AG04450 (cell line): ENCODE measurements around the gene FRMPD2. TPM values are rescaled to one million over a fixed set of nuclear protein-coding genes. Genes with fewer than 3 reads are reported as not detected.
"Not testable (repeated sequence)": the region's sequence is repeated elsewhere in the genome, so short reads cannot be mapped to it uniquely, and the experiment has no call there.

Experiments used
- CTCF ChIA-PET: fragments of 300-600, 350-600 bp; formaldehyde crosslinking; extraction: SDS; loops from one replicate; lab custom pipeline; 2022; ENCODE audit warnings: antibody characterized with exemption, inconsistent platforms; lab: Charles Lee
- POLR2A ChIA-PET: fragments of 350-600 bp; formaldehyde crosslinking; extraction: SDS; loops from one replicate; lab custom pipeline; 2021; ENCODE audit warnings: antibody characterized with exemption, inconsistent platforms; lab: Yijun Ruan, JAX
- DNase-seq: peaks from one replicate; pipeline ENCODE4 v3.0.0-alpha.2; 2011; ENCODE audit warnings: low read depth, low spot score
- H3K27ac ChIP-seq: one replicate; pipeline ENCODE4 v1.5.1; 2012; ENCODE audit warnings: low read depth, low read length, control low read depth
- H3K27me3 ChIP-seq: one replicate; pipeline ENCODE4 v1.6.0; 2012; ENCODE audit warnings: low read length; ENCODE audit not compliant: control insufficient read depth, insufficient read depth
- H3K4me3 ChIP-seq: 2 replicates; pipeline ENCODE4 v1.5.1; 2011; ENCODE audit warnings: mild to moderate bottlenecking, low read depth, low read length, control low read depth
- H3K9me3 ChIP-seq: 2 replicates; pipeline ENCODE4 v1.5.1; 2012; ENCODE audit warnings: low read length; ENCODE audit not compliant: control insufficient read depth, insufficient read depth
- CTCF ChIP-seq: IDR thresholded peaks from 2 replicates; pipeline ENCODE4 v1.5.1; 2011; ENCODE audit warnings: low read depth, low read length, control low read depth, inconsistent platforms
- polyA plus RNA-seq: library from polyadenylated mRNA; depleted of rRNA; stranded (reverse); fragments of >200 nt; gene quantifications from 2 replicates; pipeline ENCODE4 v1.2.3, GENCODE V29; 2011

Gene FRMPD2
- polyA plus RNA-seq, 1 experiment: not detected

DNA sequence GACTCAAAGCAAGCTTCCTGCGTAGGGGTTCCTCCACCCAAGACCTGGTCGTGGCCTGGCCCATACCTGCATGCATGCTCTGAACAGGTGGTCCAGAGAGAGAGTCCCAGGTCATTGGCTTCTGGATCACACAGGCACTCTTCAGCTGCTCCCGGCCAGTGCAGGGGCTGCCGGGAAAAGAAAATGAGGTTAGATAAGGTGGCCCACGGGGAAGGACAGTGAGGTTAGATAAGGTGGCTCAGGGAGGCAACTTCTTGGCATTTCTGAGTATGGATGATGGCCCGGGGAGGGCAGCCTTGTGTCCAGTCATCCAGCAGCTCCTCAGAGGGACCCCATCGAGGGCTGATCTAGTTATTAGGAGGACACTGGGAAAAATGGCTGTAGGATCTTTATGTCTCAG is 87.4 kb downstream of the FRMPD2 start:
- DNase-seq: no peak
- CTCF ChIA-PET: no interaction called here
- POLR2A ChIA-PET: no interaction called here
- no peaks in the 10 kb centered on the region for H3K9me3 ChIP-seq
- no peak overlapping the region for H3K27ac ChIP-seq
- H3K4me3 ChIP-seq: no peak overlapping the region
- no peak for TF ChIP-seq CTCF
- H3K27me3 ChIP-seq: peaks cover 9% of the 10 kb centered on the region

DNA sequence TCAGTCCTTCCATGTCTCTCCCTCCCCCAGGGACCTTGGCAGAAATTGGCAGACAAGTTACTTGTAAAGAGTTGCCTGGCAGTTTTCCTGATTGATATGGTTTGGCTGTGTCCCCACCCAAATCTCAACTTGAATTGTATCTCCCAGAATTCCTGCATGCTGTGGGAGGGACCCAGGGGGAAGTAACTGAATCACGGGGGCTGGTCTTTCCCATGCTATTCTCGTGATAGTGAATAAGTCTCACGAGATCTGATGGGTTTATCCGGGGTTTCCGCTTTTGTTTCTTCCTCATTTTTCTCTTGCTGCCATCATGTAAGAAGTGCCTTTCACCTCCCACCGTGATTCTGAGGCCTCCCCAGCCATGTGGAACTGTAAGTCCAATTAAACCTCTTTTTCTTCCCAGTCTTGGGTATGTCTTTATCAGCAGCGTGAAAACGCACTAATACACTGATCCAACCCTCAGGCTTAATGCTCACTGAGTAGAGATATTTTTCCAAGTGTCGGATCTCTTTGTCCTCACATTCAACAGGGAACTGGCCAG is 88.2 kb downstream of the FRMPD2 start:
- H3K4me3 ChIP-seq, DNase-seq, H3K9me3 ChIP-seq, POLR2A ChIA-PET, H3K27me3 ChIP-seq, CTCF ChIA-PET, H3K27ac ChIP-seq: not testable (repeated sequence)

GRCh38 chr10:48184224-48184623 is 90.3 kb downstream of the FRMPD2 start:
- CTCF ChIA-PET: no interaction called here
- H3K4me3 ChIP-seq: no peak overlapping the region
- no peaks in the 10 kb centered on the region for H3K9me3 ChIP-seq
- POLR2A ChIA-PET: no interaction called here
- H3K27ac ChIP-seq: no peak overlapping the region
- TF ChIP-seq CTCF: no peak
- DNase-seq: no peak
- peaks cover 5% of the 10 kb centered on the region for H3K27me3 ChIP-seq

GRCh38 chr10:48172715-48173114 is 101.8 kb downstream of the FRMPD2 start:
- POLR2A ChIA-PET, H3K9me3 ChIP-seq, H3K4me3 ChIP-seq, DNase-seq, CTCF ChIA-PET, H3K27ac ChIP-seq, H3K27me3 ChIP-seq: not testable (repeated sequence)

GRCh38 chr10:48160670-48161069 is 113.8 kb downstream of the FRMPD2 start:
- DNase-seq, H3K27ac ChIP-seq, POLR2A ChIA-PET, H3K9me3 ChIP-seq, H3K27me3 ChIP-seq, CTCF ChIA-PET, H3K4me3 ChIP-seq: not testable (repeated sequence)

DNA sequence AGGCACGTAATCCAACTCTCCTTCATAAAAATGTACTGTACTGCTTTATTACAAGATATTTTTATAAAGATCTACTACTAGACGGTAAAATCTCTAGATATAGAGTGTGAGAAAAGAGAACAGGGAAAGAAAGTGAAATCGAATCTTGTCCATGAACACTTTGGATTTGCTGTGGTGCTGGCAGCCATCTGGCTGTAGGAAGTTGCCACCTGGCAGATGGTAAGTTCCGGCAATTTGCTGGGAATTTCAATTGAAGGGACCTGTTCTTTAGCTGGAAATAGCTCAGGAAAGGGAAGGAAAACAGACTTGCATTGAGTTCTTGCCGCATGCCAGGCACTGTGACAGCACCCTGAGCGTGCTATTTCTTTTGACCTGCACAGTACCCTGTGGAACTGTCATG is 114.3 kb downstream of the FRMPD2 start:
- POLR2A ChIA-PET, H3K27ac ChIP-seq, CTCF ChIA-PET, H3K27me3 ChIP-seq, H3K4me3 ChIP-seq, DNase-seq, H3K9me3 ChIP-seq: not testable (repeated sequence)

- H3K9me3 ChIP-seq, POLR2A ChIA-PET, H3K27ac ChIP-seq, H3K4me3 ChIP-seq, H3K27me3 ChIP-seq, DNase-seq, CTCF ChIA-PET: not testable (repeated sequence)
Measured at GRCh38 chr10:48154211-48155140, 120.0 kb downstream of the FRMPD2 start.

DNA sequence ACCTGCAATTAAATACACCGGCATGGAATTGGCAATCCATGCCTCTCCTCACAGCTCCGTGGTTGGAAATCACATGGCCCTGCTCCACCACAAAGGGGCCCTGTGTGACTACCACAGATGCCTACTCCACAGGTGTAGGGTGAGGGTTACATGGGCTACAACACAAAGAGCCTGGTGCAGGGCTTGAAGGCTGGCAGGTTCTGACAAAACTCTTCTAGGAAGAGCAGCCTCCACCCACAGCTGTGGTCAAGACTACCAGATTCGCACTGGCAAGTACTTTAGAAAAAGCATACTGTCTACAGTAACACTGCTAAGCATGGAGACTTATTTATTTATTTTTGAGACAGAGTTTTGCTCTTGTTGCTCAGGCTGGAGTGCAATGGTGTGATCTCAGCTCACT is 126.9 kb downstream of the FRMPD2 start:
- DNase-seq, H3K9me3 ChIP-seq, POLR2A ChIA-PET, H3K4me3 ChIP-seq, H3K27me3 ChIP-seq, H3K27ac ChIP-seq, CTCF ChIA-PET: not testable (repeated sequence)

DNA sequence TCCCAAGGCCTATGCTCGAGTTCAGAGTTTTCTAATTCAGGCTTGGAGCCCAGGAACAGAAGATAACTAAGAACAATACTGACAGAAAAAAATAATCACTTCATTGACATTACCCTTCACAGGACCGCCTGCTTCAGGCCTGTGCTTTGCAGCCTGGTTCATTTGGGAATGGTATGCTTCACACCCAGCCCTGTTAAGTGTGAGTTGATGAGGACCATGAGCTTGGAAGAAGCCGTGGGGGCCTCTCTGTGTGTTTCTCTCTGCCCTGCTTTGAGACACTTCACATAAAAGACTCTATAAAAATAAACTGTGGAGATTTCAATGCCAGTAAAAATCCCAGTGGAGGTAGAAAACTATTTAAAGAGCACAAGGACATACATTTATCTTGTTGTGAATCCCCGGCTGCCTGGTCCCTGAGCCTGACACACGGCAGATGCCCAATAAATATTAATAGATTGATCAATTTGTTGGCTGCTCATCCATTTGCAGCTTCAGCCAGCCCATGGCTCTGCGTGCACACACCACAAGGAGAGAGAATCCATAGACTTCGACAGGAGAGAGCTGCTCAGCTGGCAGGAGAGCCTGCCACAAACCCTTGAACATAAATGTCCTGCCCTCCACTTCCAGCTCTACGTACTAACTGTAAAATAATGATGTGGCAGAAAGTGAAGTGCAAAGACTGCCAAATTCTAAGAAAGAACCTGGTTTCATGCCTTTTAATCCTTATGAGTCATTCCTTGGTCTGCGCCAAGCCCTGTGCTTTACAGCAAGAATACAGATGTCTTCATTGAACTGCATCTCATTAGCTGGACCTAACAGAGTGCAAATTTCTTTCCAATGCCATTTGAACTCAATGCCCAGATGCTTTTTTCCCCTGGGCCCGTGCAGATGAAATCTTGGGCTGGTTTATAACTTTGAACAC is 130.5 kb downstream of the FRMPD2 start:
- H3K4me3 ChIP-seq, DNase-seq, H3K9me3 ChIP-seq, H3K27me3 ChIP-seq, H3K27ac ChIP-seq, CTCF ChIA-PET, POLR2A ChIA-PET: not testable (repeated sequence)
